Neutrophil (primary cell): ENCODE measurements around the gene RPL36AL.

Experiments
- H3K27ac ChIP-seq: fragments of 200-600 bp; sonication (generic); 2 replicates; pipeline ENCODE4 v1.5.1; 2016; ENCODE audit warnings: mild to moderate bottlenecking, moderate library complexity
- H3K27me3 ChIP-seq: fragments of 200-600 bp; sonication (generic); 2 replicates; pipeline ENCODE4 v1.6.0; 2016; ENCODE audit warnings: mild to moderate bottlenecking
- H3K36me3 ChIP-seq: fragments of 200-600 bp; sonication (generic); 2 replicates; pipeline ENCODE4 v1.5.1; 2017
- H3K4me1 ChIP-seq, 2 experiments: fragments of 200-600 bp in 1 of 2; sonication (generic) in 1 of 2; 1 replicate in 1 of 2; 2 replicates in 1 of 2; pipeline versions ENCODE4 v1.5.1 to v1.6.1; 2013 to 2016; ENCODE audit warnings: low read depth in 1 of 2, low read length in 1 of 2, mild to moderate bottlenecking in 1 of 2, moderate library complexity in 1 of 2; ENCODE audit not compliant: control insufficient read depth in 1 of 2, insufficient read depth in 1 of 2
- H3K4me3 ChIP-seq, 2 experiments: fragments of 200-600 bp in 1 of 2; sonication (generic) in 1 of 2; 1 replicate in 1 of 2; 2 replicates in 1 of 2; pipeline ENCODE4 v1.5.1; 2013 to 2016; ENCODE audit warnings: low read depth in 1 of 2, low read length in 1 of 2, mild to moderate bottlenecking in 1 of 2, moderate library complexity in 1 of 2
- H3K9me3 ChIP-seq: fragments of 200-600 bp; sonication (generic); 2 replicates; pipeline ENCODE4 v1.5.1; 2016
- CTCF ChIP-seq: fragments of 200-600 bp; sonication (generic); IDR thresholded peaks from 2 replicates; pipeline ENCODE4 v1.5.1; 2016; ENCODE audit warnings: antibody characterized with exemption

RPL36AL gene

GRCh38 chr14:49584058-49584457 lies 36.4 kb downstream of the RPL36AL start:
- Histone ChIP-seq H3K9me3 (no peaks in the 10 kb centered on the region), H3K27ac (no peak overlapping the region), H3K4me1 (peaks cover 16 to 19% of the 10 kb centered on the region in 2 experiments), H3K4me3 (no peak overlapping the region), H3K27me3 (no peaks in the 10 kb centered on the region), H3K36me3 (peaks cover 18% of the 10 kb centered on the region)
- TF ChIP-seq CTCF = no peak

- Histone ChIP-seq H3K4me3 (no peak overlapping the region), H3K27me3 (no peaks in the 10 kb centered on the region), H3K9me3 (no peaks in the 10 kb centered on the region), H3K27ac (no peak overlapping the region), H3K36me3 (peaks cover 18% of the 10 kb centered on the region), H3K4me1 (peaks cover 16 to 19% of the 10 kb centered on the region in 2 experiments)
- no peak for TF ChIP-seq CTCF
Observed at GRCh38 chr14:49583629-49584028, 36.8 kb downstream of the RPL36AL start.

GRCh38 chr14:49582113-49582977 lies 38.1 kb downstream of the RPL36AL start:
- no peak overlapping the region for H3K4me3 ChIP-seq
- H3K27ac ChIP-seq = no peak overlapping the region
- no peaks in the 10 kb centered on the region for H3K27me3 ChIP-seq
- H3K4me1 ChIP-seq = peaks cover 16 to 18% of the 10 kb centered on the region in 2 experiments
- no peak for TF ChIP-seq CTCF
- peaks cover 18% of the 10 kb centered on the region for H3K36me3 ChIP-seq
- no peaks in the 10 kb centered on the region for H3K9me3 ChIP-seq

- H3K4me3 ChIP-seq = no peak overlapping the region
- H3K4me1 ChIP-seq = peaks cover 11 to 13% of the 10 kb centered on the region in 2 experiments
- TF ChIP-seq CTCF = no peak
- H3K27me3 ChIP-seq = no peaks in the 10 kb centered on the region
- peaks cover 22% of the 10 kb centered on the region for H3K36me3 ChIP-seq
- H3K27ac ChIP-seq = no peak overlapping the region
- H3K9me3 ChIP-seq = no peaks in the 10 kb centered on the region
Observed at GRCh38 chr14:49581209-49582112, 39.0 kb downstream of the RPL36AL start.

GRCh38 chr14:49579841-49580240 lies 40.6 kb downstream of the RPL36AL start:
- Histone ChIP-seq H3K36me3 (peaks cover 26% of the 10 kb centered on the region), H3K4me3 (no peak overlapping the region), H3K27ac (no peak overlapping the region), H3K27me3 (no peaks in the 10 kb centered on the region), H3K4me1 (peaks cover 1 to 3% of the 10 kb centered on the region in 2 experiments), H3K9me3 (no peaks in the 10 kb centered on the region)
- no peak for TF ChIP-seq CTCF
